ENCODE measurements around the gene GLI3. TPM values are rescaled to one million over a fixed set of nuclear protein-coding genes. Genes with fewer than 3 reads are reported as not detected.

The GLI3 gene
- total RNA-seq, 1 donor from 2014 or later = 32.0 TPM

GRCh38 chr7:42168512-42168911 is 68.5 kb downstream of the GLI3 start:
- TF ChIP-seq EZH2 (IDR thresholded peaks at IDR 0.05) (no peak), EZH2phosphoT487 (IDR thresholded peaks at IDR 0.05) (no peak)
- TF ChIP-seq, protein P1, sequence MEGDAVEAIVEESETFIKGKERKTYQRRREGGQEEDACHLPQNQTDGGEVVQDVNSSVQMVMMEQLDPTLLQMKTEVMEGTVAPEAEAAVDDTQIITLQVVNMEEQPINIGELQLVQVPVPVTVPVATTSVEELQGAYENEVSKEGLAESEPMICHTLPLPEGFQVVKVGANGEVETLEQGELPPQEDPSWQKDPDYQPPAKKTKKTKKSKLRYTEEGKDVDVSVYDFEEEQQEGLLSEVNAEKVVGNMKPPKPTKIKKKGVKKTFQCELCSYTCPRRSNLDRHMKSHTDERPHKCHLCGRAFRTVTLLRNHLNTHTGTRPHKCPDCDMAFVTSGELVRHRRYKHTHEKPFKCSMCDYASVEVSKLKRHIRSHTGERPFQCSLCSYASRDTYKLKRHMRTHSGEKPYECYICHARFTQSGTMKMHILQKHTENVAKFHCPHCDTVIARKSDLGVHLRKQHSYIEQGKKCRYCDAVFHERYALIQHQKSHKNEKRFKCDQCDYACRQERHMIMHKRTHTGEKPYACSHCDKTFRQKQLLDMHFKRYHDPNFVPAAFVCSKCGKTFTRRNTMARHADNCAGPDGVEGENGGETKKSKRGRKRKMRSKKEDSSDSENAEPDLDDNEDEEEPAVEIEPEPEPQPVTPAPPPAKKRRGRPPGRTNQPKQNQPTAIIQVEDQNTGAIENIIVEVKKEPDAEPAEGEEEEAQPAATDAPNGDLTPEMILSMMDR (IDR thresholded peaks at IDR 0.05) = no peak
- H3K9me3 Mint-ChIP-seq = no peaks in the 10 kb centered on the region
- no peak overlapping the region for H3K27ac Mint-ChIP-seq
- no peaks in the 10 kb centered on the region for H3K27me3 ChIP-seq
- H3K27me3 Mint-ChIP-seq (ENCODE audit: insufficient read depth, low read depth) = peaks cover 2% of the 10 kb centered on the region
- H3K4me1 ChIP-seq = peaks cover 3% of the 10 kb centered on the region
- H4K20me1 ChIP-seq (ENCODE audit: low read depth) = peaks cover 90% of the 10 kb centered on the region
- peaks cover 6% of the 10 kb centered on the region for H3K36me3 ChIP-seq
- peaks cover 12% of the 10 kb centered on the region for H3K4me1 Mint-ChIP-seq
- H3K36me3 Mint-ChIP-seq = peaks cover 53% of the 10 kb centered on the region
- no peak overlapping the region for H3K9ac ChIP-seq
- DNase-seq (ENCODE audit: low spot score) = no peak
- no peak overlapping the region for H3K4me3 Mint-ChIP-seq
- H3K79me2 ChIP-seq (ENCODE audit: low read depth) = peaks cover 99% of the 10 kb centered on the region
- no peak overlapping the region for H3K4me3 ChIP-seq
- no peak overlapping the region for H3K27ac ChIP-seq
- no peaks in the 10 kb centered on the region for H3K9me3 ChIP-seq (ENCODE audit: low read depth)
- no peak overlapping the region for H3K4me2 ChIP-seq
- no peaks in the 10 kb centered on the region for H3F3A ChIP-seq (ENCODE audit: low read depth)
- no peak overlapping the region for H2AFZ ChIP-seq (replicated peaks)

DNA sequence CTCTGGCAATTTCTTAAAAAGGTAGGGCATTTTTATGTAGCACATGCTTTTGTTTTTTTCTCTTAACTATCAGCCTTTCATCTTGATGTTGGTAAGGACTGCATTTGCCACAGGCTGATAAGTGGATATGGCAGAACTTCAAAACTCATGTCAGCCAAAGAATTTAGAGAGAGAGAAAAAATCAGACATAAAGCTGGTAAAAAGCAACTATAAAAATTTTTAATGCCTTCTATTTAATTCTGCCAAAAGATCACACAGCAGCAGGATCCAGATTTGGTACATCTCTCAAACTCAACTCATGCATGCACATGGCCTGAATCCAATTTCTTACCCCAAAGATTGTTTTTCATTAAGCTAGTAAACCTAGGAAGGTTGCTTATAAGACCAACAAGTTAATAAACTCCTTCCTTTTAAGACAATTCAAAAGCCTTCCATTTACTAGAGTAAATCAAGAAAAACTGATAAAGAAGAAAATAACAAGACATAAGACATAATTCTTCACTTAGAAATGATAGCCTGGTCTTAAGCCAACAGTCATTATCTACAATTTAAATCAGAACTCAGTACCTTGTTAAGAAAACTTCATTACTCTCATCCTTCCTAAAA is 69.3 kb downstream of the GLI3 start:
- Histone ChIP-seq H3K79me2 (ENCODE audit: low read depth) (peaks cover 99% of the 10 kb centered on the region), H3K4me3 (no peak overlapping the region), H3K4me2 (no peak overlapping the region), H3F3A (ENCODE audit: low read depth) (no peaks in the 10 kb centered on the region), H4K20me1 (ENCODE audit: low read depth) (peaks cover 90% of the 10 kb centered on the region), H3K27me3 (no peaks in the 10 kb centered on the region), H3K9me3 (ENCODE audit: low read depth) (no peaks in the 10 kb centered on the region), H3K27ac (no peak overlapping the region), H3K36me3 (peaks cover 6% of the 10 kb centered on the region), H2AFZ (replicated peaks) (no peak overlapping the region), H3K9ac (no peak overlapping the region), H3K4me1 (peaks cover 4% of the 10 kb centered on the region)
- Mint-ChIP-seq H3K4me1 (peaks cover 17% of the 10 kb centered on the region), H3K27ac (no peak overlapping the region), H3K36me3 (peaks cover 50% of the 10 kb centered on the region), H3K4me3 (no peak overlapping the region), H3K27me3 (ENCODE audit: insufficient read depth, low read depth) (peaks cover 2% of the 10 kb centered on the region), H3K9me3 (no peaks in the 10 kb centered on the region)
- TF ChIP-seq, protein P1 (IDR thresholded peaks at IDR 0.05) = no peak
- TF ChIP-seq EZH2phosphoT487 (IDR thresholded peaks at IDR 0.05) (no peak), EZH2 (IDR thresholded peaks at IDR 0.05) (no peak)
- no peak for DNase-seq (ENCODE audit: low spot score)

GRCh38 chr7:42167206-42167605 is 69.8 kb downstream of the GLI3 start:
- Histone ChIP-seq H4K20me1 (ENCODE audit: low read depth) (peaks cover 90% of the 10 kb centered on the region), H3K9ac (no peak overlapping the region), H3K36me3 (peaks cover 6% of the 10 kb centered on the region), H3K4me1 (peaks cover 9% of the 10 kb centered on the region), H3K79me2 (ENCODE audit: low read depth) (peaks cover 99% of the 10 kb centered on the region), H3K4me3 (no peak overlapping the region), H3K9me3 (ENCODE audit: low read depth) (no peaks in the 10 kb centered on the region), H3K27ac (no peak overlapping the region), H3K27me3 (no peaks in the 10 kb centered on the region), H3K4me2 (no peak overlapping the region), H3F3A (ENCODE audit: low read depth) (no peaks in the 10 kb centered on the region), H2AFZ (replicated peaks) (no peak overlapping the region)
- no peak overlapping the region for H3K27ac Mint-ChIP-seq
- H3K9me3 Mint-ChIP-seq = no peaks in the 10 kb centered on the region
- H3K4me3 Mint-ChIP-seq = no peak overlapping the region
- H3K27me3 Mint-ChIP-seq (ENCODE audit: insufficient read depth, low read depth) = peaks cover 2% of the 10 kb centered on the region
- DNase-seq (ENCODE audit: low spot score) = no peak
- TF ChIP-seq EZH2phosphoT487 (IDR thresholded peaks at IDR 0.05) = no peak
- TF ChIP-seq, protein P1 (IDR thresholded peaks at IDR 0.05) = no peak
- TF ChIP-seq EZH2 (IDR thresholded peaks at IDR 0.05) = no peak
- H3K36me3 Mint-ChIP-seq = peaks cover 45% of the 10 kb centered on the region
- H3K4me1 Mint-ChIP-seq = peaks cover 22% of the 10 kb centered on the region

Data from neural progenitor cell (in vitro differentiated cells).